Activated T-cell treated with anti-CD3 and anti-CD28 coated beads for 1 hour (primary cell): ENCODE measurements around the gene SH2D7.

ENCODE experiments used
- DNase-seq: peaks from one replicate; pipeline ENCODE4 v3.0.0-alpha.2; 2020; ENCODE audit warnings: low read depth

The SH2D7 gene

GRCh38 chr15:78079298-78080087 is 12.9 kb upstream of the SH2D7 start:
- no peak for DNase-seq

GRCh38 chr15:78080088-78080460 is 12.3 kb upstream of the SH2D7 start:
- DNase-seq: no peak

DNA sequence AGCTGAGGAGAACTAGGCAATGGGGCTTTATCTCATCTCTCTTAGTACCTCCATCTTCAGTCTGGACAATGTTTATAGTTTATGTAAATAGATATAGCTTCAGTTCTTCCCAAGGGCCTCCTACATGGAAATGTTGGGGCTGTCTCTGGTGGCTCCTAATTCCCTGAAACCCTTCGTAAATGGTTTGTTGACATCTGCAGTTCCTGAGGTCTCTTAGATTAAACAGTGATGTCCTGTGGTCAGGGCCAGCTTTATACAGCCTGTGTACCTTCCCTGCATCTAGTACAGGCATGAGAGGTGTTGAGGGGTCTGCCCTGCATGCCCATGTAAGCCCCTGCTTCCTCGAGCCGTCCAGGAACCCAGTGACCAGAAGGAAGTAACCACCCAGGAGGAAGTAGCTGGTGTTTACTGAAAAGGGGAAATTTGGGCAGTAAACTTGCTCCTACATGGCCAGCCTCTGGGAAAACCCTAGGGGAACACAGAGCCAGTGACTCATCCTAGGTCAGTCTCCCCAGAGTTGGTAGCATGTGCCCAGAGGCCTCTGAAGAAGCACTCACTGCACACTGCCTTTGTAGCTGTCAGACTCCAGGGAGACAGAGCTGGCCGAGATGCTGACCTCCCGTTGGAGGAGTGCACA is 10.1 kb upstream of the SH2D7 start:
- DNase-seq: no peak

- DNase-seq: no peak
These were observed 9.6 kb upstream of the SH2D7 start for GRCh38 chr15:78082743-78083110.

DNA sequence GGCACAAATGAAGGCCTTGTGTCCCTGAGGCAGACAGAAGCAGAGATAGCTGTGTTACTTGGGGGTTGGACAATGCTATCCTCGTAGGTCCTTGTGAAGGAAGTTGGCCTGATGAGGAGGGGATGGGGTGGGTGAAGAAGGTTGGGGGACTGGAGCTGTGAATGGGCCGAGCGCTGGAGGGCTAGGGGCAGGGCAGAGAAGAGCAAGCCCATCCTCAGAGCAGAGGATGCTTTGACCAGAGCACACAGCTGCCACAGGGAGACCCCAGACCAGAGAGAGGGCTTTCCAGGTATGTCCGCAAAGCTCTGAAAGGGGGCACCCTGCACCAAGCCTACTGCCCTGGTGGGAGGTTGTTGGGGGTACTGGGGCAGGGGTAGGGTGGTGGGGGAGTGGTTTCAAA is 9.2 kb upstream of the SH2D7 start:
- no peak for DNase-seq

- DNase-seq: no peak
These were observed 8.5 kb upstream of the SH2D7 start for GRCh38 chr15:78083687-78084448.

GRCh38 chr15:78084449-78084750 is 8.0 kb upstream of the SH2D7 start:
- no peak for DNase-seq

- no peak for DNase-seq
These were observed 6.4 kb upstream of the SH2D7 start for GRCh38 chr15:78085928-78086327.

DNA sequence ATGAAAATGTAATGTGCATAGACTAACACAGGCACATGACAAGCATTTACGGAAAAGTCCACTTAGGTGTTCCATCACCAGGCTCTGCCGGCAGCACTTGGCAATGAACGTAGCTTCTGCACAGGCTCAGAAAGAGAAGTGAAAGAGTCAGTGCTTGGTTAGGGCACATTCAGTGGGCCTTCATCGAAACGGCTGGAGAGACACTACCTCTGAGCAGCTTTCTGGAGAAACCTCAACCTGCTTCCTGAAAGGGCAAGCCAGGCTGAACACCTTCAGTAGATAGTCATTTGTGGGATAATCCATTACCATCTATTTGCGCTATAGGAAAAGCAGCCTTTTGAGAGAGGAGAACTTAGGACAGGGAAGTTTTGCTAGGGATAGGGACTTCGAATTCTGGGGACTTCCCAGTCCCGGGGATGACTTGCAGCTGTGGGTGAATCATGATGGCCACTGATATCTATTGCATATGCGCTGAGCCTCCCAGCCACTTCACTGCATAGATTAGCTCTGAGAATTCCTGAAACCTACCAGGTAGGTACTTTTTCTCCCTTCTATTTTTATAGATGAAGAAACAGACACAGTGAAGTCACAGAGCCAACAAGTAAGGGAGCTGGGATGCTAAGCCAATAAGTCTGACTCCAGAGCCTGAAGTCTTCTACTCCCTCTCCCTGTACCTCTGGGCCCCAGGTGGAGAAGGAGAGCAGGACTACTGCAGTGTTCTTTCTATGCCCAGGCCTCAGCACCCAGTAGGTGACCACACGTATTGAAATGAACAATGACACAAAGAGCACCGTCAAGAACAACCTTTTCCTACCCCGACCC is 4.2 kb upstream of the SH2D7 start:
- no peak for DNase-seq

- no peak for DNase-seq
These were observed 3.6 kb upstream of the SH2D7 start for GRCh38 chr15:78088773-78089080.

DNA sequence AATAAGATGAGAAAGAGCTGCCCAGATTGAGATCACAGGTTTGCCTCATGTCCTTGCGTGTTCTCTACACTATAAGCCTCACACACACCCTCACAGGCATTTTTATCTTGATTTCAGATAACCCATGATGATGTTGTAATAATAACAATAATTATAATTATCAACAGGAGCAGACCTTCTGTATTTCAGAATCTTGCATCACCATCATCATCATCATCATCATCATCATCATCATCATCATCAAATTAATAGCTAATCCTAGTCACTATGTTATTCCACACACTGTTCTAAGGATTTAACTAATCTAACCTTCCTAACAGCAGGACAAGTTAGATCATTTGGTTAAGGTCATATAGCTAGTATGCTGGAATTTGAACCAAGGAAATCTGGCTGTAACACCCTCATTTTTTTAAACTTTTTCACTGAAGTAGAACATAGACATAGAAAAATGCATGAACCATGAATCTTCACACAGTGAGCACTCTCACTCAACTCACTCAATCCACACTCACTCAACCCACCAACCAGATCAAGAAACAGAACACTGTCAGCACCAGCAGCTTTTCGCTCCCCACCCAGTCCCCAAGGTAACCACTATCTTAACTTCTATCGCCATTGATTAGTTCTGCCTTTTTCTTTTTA is 1.8 kb upstream of the SH2D7 start:
- no peak for DNase-seq

GRCh38 chr15:78093242-78094020 is 1.1 kb downstream of the SH2D7 start:
- DNase-seq: no peak

DNA sequence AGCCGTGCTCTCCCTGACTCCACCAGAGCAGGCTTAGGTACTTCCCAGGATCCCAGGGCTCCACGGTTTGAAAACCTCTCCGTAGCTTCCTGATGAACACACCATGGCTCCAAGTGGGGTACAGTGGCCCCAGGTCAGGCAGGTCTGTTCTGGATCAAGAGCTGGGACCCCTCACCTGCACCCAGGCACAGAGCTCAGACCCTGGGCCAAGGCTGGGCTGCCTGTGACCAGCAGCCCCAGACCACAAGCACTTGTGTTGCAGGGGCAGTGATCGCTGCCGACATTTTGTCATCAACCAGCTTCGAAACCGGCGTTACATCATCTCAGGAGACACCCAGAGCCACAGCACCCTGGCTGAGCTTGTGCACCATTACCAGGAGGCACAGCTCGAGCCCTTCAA is 5.3 kb downstream of the SH2D7 start:
- no peak for DNase-seq

DNA sequence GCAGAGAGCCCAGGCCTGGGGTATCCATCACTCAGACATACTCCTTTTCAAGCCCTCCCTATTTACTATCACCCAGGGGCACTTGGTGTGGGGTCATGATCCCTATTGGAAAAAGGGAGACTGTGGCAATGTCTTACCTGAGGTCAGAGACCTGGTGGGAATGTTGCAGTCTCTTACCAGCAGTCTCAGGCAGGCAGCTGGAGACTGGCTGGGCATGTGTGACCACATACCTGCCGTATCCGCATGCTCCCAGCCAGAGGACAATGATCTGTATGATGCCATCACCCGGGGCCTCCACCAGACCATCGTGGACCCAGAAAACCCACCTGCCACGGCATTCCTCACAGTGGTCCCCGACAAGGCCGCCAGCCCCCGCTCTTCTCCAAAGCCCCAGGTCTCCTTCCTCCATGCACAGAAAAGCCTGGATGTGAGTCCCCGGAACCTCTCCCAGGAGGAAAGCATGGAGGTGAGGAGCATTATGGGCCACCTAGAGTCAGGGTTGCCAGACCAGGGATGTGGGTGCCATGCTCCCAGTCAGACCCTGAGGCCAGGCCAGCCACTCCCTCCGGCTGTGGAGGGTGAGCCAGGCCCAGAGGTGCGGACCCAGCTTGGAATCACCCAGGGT is 5.9 kb downstream of the SH2D7 start:
- no peak for DNase-seq

DNA sequence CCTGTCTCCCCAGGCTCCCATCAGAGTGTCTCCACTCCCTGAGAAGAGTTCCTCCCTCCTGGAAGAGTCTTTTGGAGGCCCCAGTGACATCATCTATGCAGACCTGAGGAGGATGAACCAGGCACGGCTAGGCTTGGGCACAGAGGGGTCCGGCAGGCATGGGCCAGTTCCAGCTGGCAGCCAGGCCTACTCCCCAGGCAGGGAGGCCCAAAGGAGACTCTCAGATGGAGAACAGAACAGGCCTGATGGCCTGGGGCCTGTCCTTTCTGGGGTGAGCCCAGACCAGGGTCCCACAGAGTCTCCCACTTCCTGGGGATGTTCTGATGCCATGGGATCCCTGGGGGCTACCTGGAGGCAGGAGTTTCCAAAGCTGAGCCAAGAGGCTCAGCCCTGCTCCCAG is 8.5 kb downstream of the SH2D7 start:
- DNase-seq: no peak

- no peak for DNase-seq
These were observed 9.2 kb downstream of the SH2D7 start for GRCh38 chr15:78101423-78102105.

- no peak for DNase-seq
These were observed 9.8 kb downstream of the SH2D7 start for GRCh38 chr15:78102211-78102610.

DNA sequence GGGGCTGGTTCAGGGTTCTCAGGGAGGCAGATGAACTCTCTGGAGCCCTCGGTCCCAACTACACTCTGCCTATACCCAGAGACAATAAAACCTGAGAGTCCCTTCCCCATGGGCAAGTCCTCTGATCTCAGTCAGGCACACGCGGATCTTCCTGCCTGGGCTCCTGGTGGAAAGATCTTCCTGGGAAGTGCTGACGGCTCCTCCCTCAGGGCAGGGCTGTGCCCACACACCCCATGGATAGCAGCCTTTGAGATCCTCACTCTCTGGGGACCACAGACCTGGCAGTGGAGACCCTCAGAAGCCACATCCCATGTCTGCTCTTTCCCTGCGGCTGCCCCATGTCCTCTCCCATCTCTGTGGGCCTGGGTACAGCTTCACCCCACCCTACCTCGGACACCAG is 10.4 kb downstream of the SH2D7 start:
- no peak for DNase-seq

- DNase-seq: peak; percentile 19
These were observed 11.2 kb downstream of the SH2D7 start for GRCh38 chr15:78103406-78104118.

DNA sequence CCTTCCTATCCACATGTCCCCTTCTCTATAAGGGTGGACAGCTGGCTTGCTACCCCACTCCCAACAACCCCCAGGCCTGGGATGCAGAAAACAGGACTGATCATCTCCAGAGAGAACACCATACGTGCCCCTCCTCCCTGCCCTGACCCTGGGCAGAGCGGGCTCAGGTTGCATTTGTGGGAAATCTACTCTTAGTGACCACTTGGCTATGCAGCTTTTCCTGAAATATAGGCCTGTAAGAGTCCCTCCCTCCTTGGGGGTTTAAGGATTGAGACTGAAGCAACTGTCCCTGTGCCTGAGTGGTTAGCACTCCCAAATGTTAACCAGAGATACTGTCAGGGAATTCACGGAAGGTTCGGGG is 11.7 kb downstream of the SH2D7 start:
- DNase-seq: no peak
